ENCODE data around the gene IL1R1. TPM values are rescaled to one million over a fixed set of nuclear protein-coding genes. Genes with fewer than 3 reads are reported as not detected.

Gene IL1R1
- polyA plus RNA-seq, 1 donor from 2014 or later: not detected

- Histone ChIP-seq H3K4me2 (ENCODE audit: low read length) (no peak overlapping the region), H3K27ac (ENCODE audit: low read length) (no peak overlapping the region), H3K4me3 (ENCODE audit: low read length) (no peak overlapping the region), H3K27me3 (ENCODE audit: insufficient read depth, low read depth, low read length) (peaks cover 11% of the 10 kb centered on the region), H3K9me3 (ENCODE audit: low read length) (no peaks in the 10 kb centered on the region), H3K9ac (ENCODE audit: low read length) (no peak overlapping the region), H2AFZ (ENCODE audit: low read depth, low read length) (peak overlapping the region; percentile 3), H3K79me2 (replicated peaks; ENCODE audit: insufficient read depth, low read length) (no peaks in the 10 kb centered on the region), H3F3A (ENCODE audit: insufficient read depth, low read length, poor library complexity, severe bottlenecking) (no peaks in the 10 kb centered on the region), H3K36me3 (ENCODE audit: insufficient read depth, low read length) (no peaks in the 10 kb centered on the region), H4K20me1 (ENCODE audit: insufficient read depth) (no peaks in the 10 kb centered on the region), H3K9me2 (ENCODE audit: insufficient read depth, low read length) (no peaks in the 10 kb centered on the region)
- no peak for TF ChIP-seq EZH2 (IDR thresholded peaks at IDR 0.05; ENCODE audit: borderline replicate concordance, insufficient read depth, low read length, poor library complexity, severe bottlenecking)
- no peak for TF ChIP-seq MXI1 (conservative IDR thresholded peaks at IDR 0.05; ENCODE audit: poor library complexity, severe bottlenecking)
- TF ChIP-seq EP300 (conservative IDR thresholded peaks at IDR 0.05; ENCODE audit: poor library complexity, severe bottlenecking): no peak
- TF ChIP-seq POLR2AphosphoS5 (IDR thresholded peaks at IDR 0.05): no peak
- TF ChIP-seq, protein P1, sequence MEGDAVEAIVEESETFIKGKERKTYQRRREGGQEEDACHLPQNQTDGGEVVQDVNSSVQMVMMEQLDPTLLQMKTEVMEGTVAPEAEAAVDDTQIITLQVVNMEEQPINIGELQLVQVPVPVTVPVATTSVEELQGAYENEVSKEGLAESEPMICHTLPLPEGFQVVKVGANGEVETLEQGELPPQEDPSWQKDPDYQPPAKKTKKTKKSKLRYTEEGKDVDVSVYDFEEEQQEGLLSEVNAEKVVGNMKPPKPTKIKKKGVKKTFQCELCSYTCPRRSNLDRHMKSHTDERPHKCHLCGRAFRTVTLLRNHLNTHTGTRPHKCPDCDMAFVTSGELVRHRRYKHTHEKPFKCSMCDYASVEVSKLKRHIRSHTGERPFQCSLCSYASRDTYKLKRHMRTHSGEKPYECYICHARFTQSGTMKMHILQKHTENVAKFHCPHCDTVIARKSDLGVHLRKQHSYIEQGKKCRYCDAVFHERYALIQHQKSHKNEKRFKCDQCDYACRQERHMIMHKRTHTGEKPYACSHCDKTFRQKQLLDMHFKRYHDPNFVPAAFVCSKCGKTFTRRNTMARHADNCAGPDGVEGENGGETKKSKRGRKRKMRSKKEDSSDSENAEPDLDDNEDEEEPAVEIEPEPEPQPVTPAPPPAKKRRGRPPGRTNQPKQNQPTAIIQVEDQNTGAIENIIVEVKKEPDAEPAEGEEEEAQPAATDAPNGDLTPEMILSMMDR (IDR thresholded peaks at IDR 0.05; ENCODE audit: poor library complexity, severe bottlenecking): no peak
- no peak for TF ChIP-seq RAD21 (conservative IDR thresholded peaks at IDR 0.05)
- no peak for TF ChIP-seq TAF1 (IDR thresholded peaks at IDR 0.05; ENCODE audit: low read depth)
- TF ChIP-seq, protein P2, sequence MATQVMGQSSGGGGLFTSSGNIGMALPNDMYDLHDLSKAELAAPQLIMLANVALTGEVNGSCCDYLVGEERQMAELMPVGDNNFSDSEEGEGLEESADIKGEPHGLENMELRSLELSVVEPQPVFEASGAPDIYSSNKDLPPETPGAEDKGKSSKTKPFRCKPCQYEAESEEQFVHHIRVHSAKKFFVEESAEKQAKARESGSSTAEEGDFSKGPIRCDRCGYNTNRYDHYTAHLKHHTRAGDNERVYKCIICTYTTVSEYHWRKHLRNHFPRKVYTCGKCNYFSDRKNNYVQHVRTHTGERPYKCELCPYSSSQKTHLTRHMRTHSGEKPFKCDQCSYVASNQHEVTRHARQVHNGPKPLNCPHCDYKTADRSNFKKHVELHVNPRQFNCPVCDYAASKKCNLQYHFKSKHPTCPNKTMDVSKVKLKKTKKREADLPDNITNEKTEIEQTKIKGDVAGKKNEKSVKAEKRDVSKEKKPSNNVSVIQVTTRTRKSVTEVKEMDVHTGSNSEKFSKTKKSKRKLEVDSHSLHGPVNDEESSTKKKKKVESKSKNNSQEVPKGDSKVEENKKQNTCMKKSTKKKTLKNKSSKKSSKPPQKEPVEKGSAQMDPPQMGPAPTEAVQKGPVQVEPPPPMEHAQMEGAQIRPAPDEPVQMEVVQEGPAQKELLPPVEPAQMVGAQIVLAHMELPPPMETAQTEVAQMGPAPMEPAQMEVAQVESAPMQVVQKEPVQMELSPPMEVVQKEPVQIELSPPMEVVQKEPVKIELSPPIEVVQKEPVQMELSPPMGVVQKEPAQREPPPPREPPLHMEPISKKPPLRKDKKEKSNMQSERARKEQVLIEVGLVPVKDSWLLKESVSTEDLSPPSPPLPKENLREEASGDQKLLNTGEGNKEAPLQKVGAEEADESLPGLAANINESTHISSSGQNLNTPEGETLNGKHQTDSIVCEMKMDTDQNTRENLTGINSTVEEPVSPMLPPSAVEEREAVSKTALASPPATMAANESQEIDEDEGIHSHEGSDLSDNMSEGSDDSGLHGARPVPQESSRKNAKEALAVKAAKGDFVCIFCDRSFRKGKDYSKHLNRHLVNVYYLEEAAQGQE (IDR thresholded peaks at IDR 0.05; ENCODE audit: borderline replicate concordance): no peak
- no peak for TF ChIP-seq SMC3 (conservative IDR thresholded peaks at IDR 0.05; ENCODE audit: poor library complexity)
Observed at GRCh38 chr2:102190430-102191107, 48.0 kb downstream of the IL1R1 start.

DNA sequence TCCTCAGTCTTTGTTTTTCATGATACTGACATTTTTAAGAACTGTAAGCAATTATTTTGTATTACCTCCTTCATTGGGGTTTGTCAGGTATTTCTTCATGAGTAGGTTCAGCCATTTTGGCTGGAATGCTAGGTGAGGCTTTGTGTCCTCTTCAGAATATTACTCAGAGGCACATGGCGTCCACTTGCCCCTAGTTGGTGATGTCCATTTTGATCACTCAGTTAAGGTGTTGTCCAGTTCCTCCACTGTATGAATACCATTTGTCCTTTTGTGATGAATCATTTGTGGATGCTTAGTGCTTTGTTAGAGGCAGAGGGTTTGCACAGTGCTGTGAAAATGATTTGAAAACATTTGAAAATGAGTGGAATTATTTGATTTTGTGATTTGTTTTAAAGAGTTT, 49.0 kb downstream of the IL1R1 start:
- Histone ChIP-seq H3K4me2 (ENCODE audit: low read length) (no peak overlapping the region), H4K20me1 (ENCODE audit: insufficient read depth) (no peaks in the 10 kb centered on the region), H3K27ac (ENCODE audit: low read length) (no peak overlapping the region), H3K27me3 (ENCODE audit: insufficient read depth, low read depth, low read length) (peaks cover 11% of the 10 kb centered on the region), H3K79me2 (replicated peaks; ENCODE audit: insufficient read depth, low read length) (no peaks in the 10 kb centered on the region), H3K9ac (ENCODE audit: low read length) (no peak overlapping the region), H3K9me3 (ENCODE audit: low read length) (no peaks in the 10 kb centered on the region), H3K9me2 (ENCODE audit: insufficient read depth, low read length) (no peaks in the 10 kb centered on the region), H2AFZ (ENCODE audit: low read depth, low read length) (no peak overlapping the region), H3K4me3 (ENCODE audit: low read length) (no peak overlapping the region), H3F3A (ENCODE audit: insufficient read depth, low read length, poor library complexity, severe bottlenecking) (no peaks in the 10 kb centered on the region), H3K36me3 (ENCODE audit: insufficient read depth, low read length) (no peaks in the 10 kb centered on the region)
- TF ChIP-seq EP300 (conservative IDR thresholded peaks at IDR 0.05; ENCODE audit: poor library complexity, severe bottlenecking) (no peak), EZH2 (IDR thresholded peaks at IDR 0.05; ENCODE audit: borderline replicate concordance, insufficient read depth, low read length, poor library complexity, severe bottlenecking) (no peak), POLR2AphosphoS5 (IDR thresholded peaks at IDR 0.05) (no peak), MXI1 (conservative IDR thresholded peaks at IDR 0.05; ENCODE audit: poor library complexity, severe bottlenecking) (no peak), SMC3 (conservative IDR thresholded peaks at IDR 0.05; ENCODE audit: poor library complexity) (no peak), TAF1 (IDR thresholded peaks at IDR 0.05; ENCODE audit: low read depth) (no peak), RAD21 (conservative IDR thresholded peaks at IDR 0.05) (no peak)
- TF ChIP-seq, protein P1 (IDR thresholded peaks at IDR 0.05; ENCODE audit: poor library complexity, severe bottlenecking): no peak
- TF ChIP-seq, protein P2 (IDR thresholded peaks at IDR 0.05; ENCODE audit: borderline replicate concordance): no peak
